Measurements from ENCODE around the gene PSD2.

Gene PSD2

GRCh38 chr5:139837711-139838380, 42.2 kb downstream of the PSD2 start:
- DNase-seq (ENCODE audit: low spot score) = no peak

- no peak for DNase-seq (ENCODE audit: low spot score)
These were observed 43.0 kb downstream of the PSD2 start for GRCh38 chr5:139838381-139839197.

- DNase-seq (ENCODE audit: low spot score) = no peak
These were observed 43.7 kb downstream of the PSD2 start for GRCh38 chr5:139839232-139839815.

- DNase-seq (ENCODE audit: low spot score) = no peak
These were observed 44.3 kb downstream of the PSD2 start for GRCh38 chr5:139839918-139840317.

- DNase-seq (ENCODE audit: low spot score) = no peak
These were observed 45.9 kb downstream of the PSD2 start for GRCh38 chr5:139841549-139841948.

- DNase-seq (ENCODE audit: low spot score) = no peak
These were observed 46.7 kb downstream of the PSD2 start for GRCh38 chr5:139842321-139842720.

GRCh38 chr5:139843991-139844390, 48.4 kb downstream of the PSD2 start:
- DNase-seq (ENCODE audit: low spot score) = no peak

- DNase-seq (ENCODE audit: low spot score) = peak; percentile 31
These were observed 49.0 kb downstream of the PSD2 start for GRCh38 chr5:139844472-139845145.

- no peak for DNase-seq (ENCODE audit: low spot score)
These were observed 50.5 kb downstream of the PSD2 start for GRCh38 chr5:139845846-139846681.

GRCh38 chr5:139847091-139847490, 51.5 kb downstream of the PSD2 start:
- no peak for DNase-seq (ENCODE audit: low spot score)

- no peak for DNase-seq (ENCODE audit: low spot score)
These were observed 52.3 kb downstream of the PSD2 start for GRCh38 chr5:139847790-139848507.

GRCh38 chr5:139848508-139849100, 53.0 kb downstream of the PSD2 start:
- no peak for DNase-seq (ENCODE audit: low spot score)

- DNase-seq (ENCODE audit: low spot score) = no peak
These were observed 53.9 kb downstream of the PSD2 start for GRCh38 chr5:139849501-139849900.

- no peak for DNase-seq (ENCODE audit: low spot score)
These were observed 54.3 kb downstream of the PSD2 start for GRCh38 chr5:139849942-139850341.

- DNase-seq (ENCODE audit: low spot score) = no peak
These were observed 54.9 kb downstream of the PSD2 start for GRCh38 chr5:139850423-139851016.

- DNase-seq (ENCODE audit: low spot score) = no peak
These were observed 56.0 kb downstream of the PSD2 start for GRCh38 chr5:139851558-139851957.

- no peak for DNase-seq (ENCODE audit: low spot score)
These were observed 57.1 kb downstream of the PSD2 start for GRCh38 chr5:139852696-139853095.

GRCh38 chr5:139854029-139854605, 58.5 kb downstream of the PSD2 start:
- no peak for DNase-seq (ENCODE audit: low spot score)

GRCh38 chr5:139854953-139855352, 59.3 kb downstream of the PSD2 start:
- DNase-seq (ENCODE audit: low spot score) = no peak

GRCh38 chr5:139855451-139855850, 59.8 kb downstream of the PSD2 start:
- DNase-seq (ENCODE audit: low spot score) = no peak

Measured in hematopoietic multipotent progenitor cell treated with erythropoietin and hydrocortisone succinate and interleukin-3 and kit ligand, for 17 days (in vitro differentiated cells).